ENCODE results near the gene BID. TPM values are rescaled to one million over a fixed set of nuclear protein-coding genes. Genes with fewer than 3 reads are reported as not detected.

BID gene
- total and polyA plus RNA-seq, 2 of the 8 experiments (the other 6 are each of a cell fraction or from before 2014, with no cell fraction given): 39.3 to 114 TPM

DNA sequence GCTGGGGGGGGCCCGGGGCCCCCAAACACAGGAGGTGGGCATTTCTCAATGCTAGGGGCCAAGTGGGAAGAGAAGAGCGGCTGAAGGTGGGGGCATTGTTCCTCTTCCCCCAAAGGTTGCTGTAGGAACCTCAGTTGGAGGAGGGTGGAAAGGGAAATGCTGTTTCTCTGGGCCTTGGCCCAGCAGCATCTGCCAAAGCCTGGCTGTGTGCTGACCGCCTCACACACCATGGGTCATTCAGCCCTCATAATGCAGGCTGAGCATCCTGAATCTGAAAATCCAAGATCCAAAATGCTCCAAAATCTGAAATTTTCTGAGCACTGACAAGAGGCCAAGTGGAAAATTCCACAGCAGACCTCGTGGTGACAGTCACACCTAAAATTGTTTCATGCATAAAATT lies 49.0 kb upstream of the BID start (continued):
- TF ChIP-seq RFX5 (IDR thresholded peaks at IDR 0.05; ENCODE audit: borderline replicate concordance, low read depth, low read length): no peak
